Neuronal stem cell (in vitro differentiated cells): ENCODE results near the gene CDH23.

Experiments
- DNase-seq: peaks from one replicate; pipeline ENCODE4 v3.0.0-alpha.2; 2013; ENCODE audit warnings: low spot score
- H2AFZ ChIP-seq: one replicate; pipeline ENCODE4 v1.6.1; 2013; ENCODE audit warnings: mild to moderate bottlenecking, low read length, inconsistent platforms
- H2AK5ac ChIP-seq: 2 replicates; pipeline ENCODE4 v1.6.1; 2013; ENCODE audit warnings: low read depth, mild to moderate bottlenecking, inconsistent platforms, low read length, moderate library complexity, mixed read lengths
- H2BK120ac ChIP-seq: 2 replicates; pipeline ENCODE4 v1.6.1; 2013; ENCODE audit warnings: low read depth, mild to moderate bottlenecking, inconsistent platforms, low read length, moderate library complexity, mixed read lengths
- H2BK12ac ChIP-seq: one replicate; pipeline ENCODE4 v1.6.1; 2013; ENCODE audit warnings: low read length, inconsistent platforms
- H2BK15ac ChIP-seq: 2 replicates; pipeline ENCODE4 v1.6.1; 2013; ENCODE audit warnings: mild to moderate bottlenecking, low read length, inconsistent platforms, mixed read lengths
- H2BK5ac ChIP-seq: one replicate; pipeline ENCODE4 v1.6.1; 2013; ENCODE audit warnings: inconsistent platforms, mild to moderate bottlenecking, low read length, moderate library complexity
- H3K14ac ChIP-seq: one replicate; pipeline ENCODE4 v1.6.1; 2013; ENCODE audit warnings: low read length, inconsistent platforms
- H3K18ac ChIP-seq: 2 replicates; pipeline ENCODE4 v1.6.1; 2013; ENCODE audit warnings: low read length, inconsistent platforms
- H3K23ac ChIP-seq: 2 replicates; pipeline ENCODE4 v1.6.1; 2013; ENCODE audit warnings: low read depth, mild to moderate bottlenecking, mixed read lengths, low read length, inconsistent platforms; ENCODE audit not compliant: poor library complexity
- H3K27ac ChIP-seq: replicated peaks from 3 replicates; pipeline ENCODE4 v1.5.1; 2013; ENCODE audit warnings: low read length, inconsistent platforms
- H3K27me3 ChIP-seq, 3 experiments: 2 replicates each; pipeline ENCODE4 v1.6.1; 2013; ENCODE audit warnings: low read length in 3 of 3, mild to moderate bottlenecking in 2 of 3, inconsistent platforms in 1 of 3, low read depth in 1 of 3, mixed read lengths in 1 of 3, moderate library complexity in 1 of 3; ENCODE audit not compliant: control insufficient read depth in 3 of 3, insufficient read depth in 3 of 3
- H3K36me3 ChIP-seq, 2 donors: replicated peaks in 1 of 2; 2 replicates each; pipeline ENCODE4 v1.6.1; 2013; ENCODE audit warnings: low read length in 2 of 2; ENCODE audit not compliant: control insufficient read depth in 2 of 2, insufficient read depth in 2 of 2
- H3K4ac ChIP-seq: 2 replicates; pipeline ENCODE4 v1.6.1; 2013; ENCODE audit warnings: inconsistent platforms, mild to moderate bottlenecking, low read length, moderate library complexity
- H3K4me1 ChIP-seq, 2 donors: 1 replicate in 1 of 2; 2 replicates in 1 of 2; pipeline ENCODE4 v1.6.1; 2013; ENCODE audit warnings: low read length in 2 of 2, low read depth in 1 of 2; ENCODE audit not compliant: control insufficient read depth in 2 of 2, insufficient read depth in 1 of 2
- H3K4me2 ChIP-seq: one replicate; pipeline ENCODE4 v1.6.1; 2013; ENCODE audit warnings: mild to moderate bottlenecking, low read length, inconsistent platforms; ENCODE audit not compliant: insufficient read depth, poor library complexity, severe bottlenecking
- H3K4me3 ChIP-seq, 2 donors: 2 replicates each; pipeline ENCODE4 v1.5.1; 2013; ENCODE audit warnings: low read length in 2 of 2, mild to moderate bottlenecking in 2 of 2, inconsistent platforms in 1 of 2, moderate library complexity in 1 of 2
- H3K79me1 ChIP-seq: one replicate; pipeline ENCODE4 v1.6.1; 2013; ENCODE audit warnings: low read depth, mild to moderate bottlenecking, inconsistent platforms, low read length, moderate library complexity
- H3K9ac ChIP-seq: one replicate; pipeline ENCODE4 v1.6.1; 2013; ENCODE audit warnings: mild to moderate bottlenecking, low read depth, low read length, inconsistent platforms; ENCODE audit not compliant: poor library complexity
- H3K9me3 ChIP-seq, 2 donors: replicated peaks in 1 of 2; 2 replicates each; pipeline versions ENCODE3 to v1.6.1; 2013; ENCODE audit warnings: low read length in 2 of 2, mild to moderate bottlenecking in 2 of 2, inconsistent platforms in 1 of 2, low read depth in 1 of 2, mixed read lengths in 1 of 2, moderate library complexity in 1 of 2; ENCODE audit not compliant: control insufficient read depth in 2 of 2, insufficient read depth in 1 of 2
- H4K8ac ChIP-seq: one replicate; pipeline ENCODE4 v1.6.1; 2013; ENCODE audit warnings: low read depth, mild to moderate bottlenecking, inconsistent platforms, low read length, moderate library complexity
- H4K91ac ChIP-seq: one replicate; pipeline ENCODE4 v1.6.1; 2013; ENCODE audit warnings: low read length, low read depth, mild to moderate bottlenecking, inconsistent platforms; ENCODE audit not compliant: poor library complexity
- WGBS, 2 donors: extraction: QIAGEN DNeasy Blood & Tissue Kit; methylation state at CpG; one replicate each; pipeline ENCODE4 v1.1.7; 2013; ENCODE audit warnings: missing lambda C conversion rate in 2 of 2, mixed read lengths in 1 of 2; ENCODE audit not compliant: insufficient read length in 2 of 2, insufficient replicate concordance in 1 of 2; ENCODE audit errors: extremely low coverage in 2 of 2; 5-methylcytosine and 5-hydroxymethylcytosine counted together

Gene CDH23

GRCh38 chr10:71816936-71817618 lies 420.4 kb downstream of the CDH23 start:
- no peak overlapping the region for H3K18ac ChIP-seq
- no peak for DNase-seq
- no peaks in the 10 kb centered on the region for H3K27me3 ChIP-seq
- no peak overlapping the region for H3K4me3 ChIP-seq
- no peak overlapping the region for H3K27ac ChIP-seq
- peaks cover 62 to 80% of the 10 kb centered on the region in 2 donors for H3K36me3 ChIP-seq
- no peak overlapping the region for H3K23ac ChIP-seq
- no peak overlapping the region for H4K8ac ChIP-seq
- H2AK5ac ChIP-seq, result no peak overlapping the region
- H2AFZ ChIP-seq, result no peak overlapping the region
- peak overlapping the region; percentile 63 for H2BK5ac ChIP-seq
- no CpG with 5 or more reads among the region's 8 CpGs for WGBS, 2 donors
- no peak overlapping the region for H3K4me2 ChIP-seq
- H3K9me3 ChIP-seq, result no peaks in the 10 kb centered on the region
- peak overlapping the region; percentile 25 for H3K9ac ChIP-seq
- H3K4ac ChIP-seq, result no peak overlapping the region
- H3K79me1 ChIP-seq, result peaks cover 2% of the 10 kb centered on the region
- H2BK120ac ChIP-seq, result no peak overlapping the region
- no peak overlapping the region for H3K14ac ChIP-seq
- no peak overlapping the region for H4K91ac ChIP-seq
- no peak overlapping the region for H2BK12ac ChIP-seq
- H3K4me1 ChIP-seq, result peaks cover 0 to 3% of the 10 kb centered on the region in 2 donors
- no peak overlapping the region for H2BK15ac ChIP-seq

DNA sequence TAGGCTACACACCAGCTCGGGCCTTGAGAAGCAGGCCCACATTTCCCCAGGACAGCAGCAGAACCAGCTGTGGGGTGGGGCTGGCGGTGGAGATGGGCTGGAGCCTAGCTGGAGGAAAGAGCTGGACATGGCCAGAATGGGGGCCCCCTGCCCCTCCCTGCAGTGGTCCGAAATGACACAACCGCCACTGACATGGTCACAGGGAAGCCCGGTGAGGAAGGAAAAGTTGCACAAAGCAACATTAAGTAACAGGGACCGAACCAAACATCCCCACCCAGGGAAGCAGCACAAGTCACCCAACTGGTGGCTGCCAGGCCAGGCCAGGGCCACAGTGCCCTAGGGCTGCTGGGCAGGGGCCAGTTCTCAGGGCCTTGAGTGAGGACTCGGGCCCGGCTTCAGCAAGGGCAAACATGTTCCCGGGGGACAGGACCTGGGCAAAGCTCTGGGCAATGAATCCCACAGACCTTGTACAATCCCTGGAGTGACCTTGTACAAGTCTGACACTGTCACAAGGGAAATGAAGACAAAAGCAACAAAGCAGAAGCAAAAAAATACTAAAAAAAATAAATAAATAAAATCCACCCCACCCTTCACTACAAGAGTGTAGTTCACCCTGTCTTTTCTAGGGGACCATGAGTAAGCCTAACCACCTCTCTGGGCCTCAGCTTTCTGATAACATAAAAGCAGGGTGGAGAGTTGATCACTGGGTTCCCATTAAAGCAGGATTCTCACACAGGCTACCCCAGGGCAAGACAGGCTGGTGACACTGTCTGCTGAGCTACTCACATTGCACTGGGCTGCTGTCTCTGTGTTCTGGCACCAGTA lies 421.3 kb downstream of the CDH23 start:
- Histone ChIP-seq H3K36me3 (peaks cover 66 to 90% of the 10 kb centered on the region in 2 donors), H2AK5ac (no peak overlapping the region), H3K18ac (no peak overlapping the region), H2BK15ac (no peak overlapping the region), H3K27ac (no peak overlapping the region), H4K8ac (no peak overlapping the region), H2BK5ac (peak overlapping the region; percentile 15), H3K9me3 (no peaks in the 10 kb centered on the region), H3K79me1 (peaks cover 2% of the 10 kb centered on the region), H3K4ac (no peak overlapping the region), H2AFZ (no peak overlapping the region), H3K27me3 (no peaks in the 10 kb centered on the region), H3K23ac (peak overlapping the region; percentile 23), H3K9ac (no peak overlapping the region), H3K4me1 (peaks cover 0 to 1% of the 10 kb centered on the region in 2 donors), H3K4me2 (no peak overlapping the region), H3K14ac (no peak overlapping the region), H4K91ac (no peak overlapping the region), H3K4me3 (no peak overlapping the region), H2BK120ac (no peak overlapping the region), H2BK12ac (no peak overlapping the region)
- no peak for DNase-seq
- WGBS, 2 donors, result no CpG with 5 or more reads among the region's 9 CpGs

DNA sequence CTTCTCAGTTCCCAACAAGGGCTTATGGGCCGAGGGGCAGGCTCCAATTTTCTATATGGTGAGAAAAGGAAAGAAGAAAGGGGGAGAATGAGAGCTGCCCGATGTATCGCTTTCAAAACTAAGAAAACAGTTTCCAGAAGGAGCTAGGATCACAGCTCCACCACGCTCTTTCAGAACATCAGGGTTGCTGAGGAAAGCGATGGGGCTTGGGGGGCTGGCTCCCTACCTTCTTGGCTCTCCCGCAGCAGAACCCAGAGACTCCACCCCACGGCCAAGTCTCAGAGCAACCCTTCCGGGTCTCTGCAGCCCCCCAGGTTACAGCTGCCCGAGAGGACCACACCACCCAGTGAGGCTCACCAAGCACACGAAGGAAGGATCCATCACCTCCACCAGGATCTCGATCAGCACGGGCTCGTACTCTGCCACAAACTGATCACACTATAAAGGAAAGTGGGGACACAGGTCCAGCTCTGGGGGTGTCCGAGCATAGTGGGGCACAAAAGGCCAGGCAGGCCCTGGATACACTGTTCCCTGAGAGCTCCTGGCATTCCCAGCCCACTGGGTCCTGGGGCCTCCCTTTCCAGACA lies 422.0 kb downstream of the CDH23 start:
- no peak overlapping the region for H2AK5ac ChIP-seq
- no peak overlapping the region for H3K18ac ChIP-seq
- H2BK12ac ChIP-seq, result no peak overlapping the region
- no peak overlapping the region for H3K4ac ChIP-seq
- no peaks in the 10 kb centered on the region for H3K9me3 ChIP-seq
- no peak overlapping the region for H3K14ac ChIP-seq
- H3K27ac ChIP-seq, result no peak overlapping the region
- H3K79me1 ChIP-seq, result peaks cover 2% of the 10 kb centered on the region
- no peak for DNase-seq
- H3K9ac ChIP-seq, result peak overlapping the region; percentile 7
- H3K4me2 ChIP-seq, result no peak overlapping the region
- no peak overlapping the region for H3K23ac ChIP-seq
- no peaks in the 10 kb centered on the region for H3K4me1 ChIP-seq
- no peak overlapping the region for H4K8ac ChIP-seq
- no peak overlapping the region for H2BK5ac ChIP-seq
- no peak overlapping the region for H2BK120ac ChIP-seq
- no CpG with 5 or more reads among the region's 14 CpGs for WGBS, 2 donors
- H3K27me3 ChIP-seq, result no peaks in the 10 kb centered on the region
- H2BK15ac ChIP-seq, result no peak overlapping the region
- H3K4me3 ChIP-seq, result no peak overlapping the region
- H3K36me3 ChIP-seq, result peaks cover 71 to 96% of the 10 kb centered on the region in 2 donors
- no peak overlapping the region for H4K91ac ChIP-seq
- H2AFZ ChIP-seq, result no peak overlapping the region

DNA sequence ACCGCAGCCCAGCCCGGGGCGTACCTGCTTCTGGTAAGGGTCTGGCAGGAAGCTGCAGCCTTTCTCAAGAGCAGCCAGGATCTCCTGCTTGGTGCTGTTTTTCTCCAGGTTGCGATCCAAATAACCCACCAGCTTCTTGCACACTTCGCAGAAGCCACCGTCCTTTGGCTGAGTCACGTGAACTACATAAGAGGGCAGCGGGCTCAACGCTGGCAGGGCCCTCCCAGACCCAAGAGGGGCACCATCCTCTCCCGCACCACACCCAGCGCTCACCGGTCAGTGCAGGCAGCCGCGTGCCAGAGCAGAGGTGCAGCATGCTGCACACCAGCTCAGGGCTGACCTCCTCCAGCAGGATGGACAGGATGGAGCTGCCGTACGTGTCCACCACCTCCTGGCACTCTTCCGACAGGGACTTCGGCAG lies 422.7 kb downstream of the CDH23 start:
- no peak overlapping the region for H3K18ac ChIP-seq
- no peak overlapping the region for H2BK5ac ChIP-seq
- H2BK15ac ChIP-seq, result no peak overlapping the region
- H3K14ac ChIP-seq, result no peak overlapping the region
- H3K4ac ChIP-seq, result no peak overlapping the region
- H2BK12ac ChIP-seq, result no peak overlapping the region
- peaks cover 2% of the 10 kb centered on the region for H3K79me1 ChIP-seq
- H3K36me3 ChIP-seq, result peaks cover 75 to 99% of the 10 kb centered on the region in 2 donors
- no peak overlapping the region for H4K8ac ChIP-seq
- WGBS, 2 donors, result no CpG with 5 or more reads among the region's 18 CpGs
- H3K4me3 ChIP-seq, result no peak overlapping the region
- no peak overlapping the region for H2BK120ac ChIP-seq
- H3K23ac ChIP-seq, result no peak overlapping the region
- no peaks in the 10 kb centered on the region for H3K27me3 ChIP-seq
- no peak overlapping the region for H3K27ac ChIP-seq
- no peaks in the 10 kb centered on the region for H3K4me1 ChIP-seq
- H3K4me2 ChIP-seq, result no peak overlapping the region
- H3K9ac ChIP-seq, result no peak overlapping the region
- H2AK5ac ChIP-seq, result no peak overlapping the region
- H4K91ac ChIP-seq, result no peak overlapping the region
- no peaks in the 10 kb centered on the region for H3K9me3 ChIP-seq
- no peak for DNase-seq
- no peak overlapping the region for H2AFZ ChIP-seq
